Stromal cell of bone marrow (primary cell): ENCODE results near the gene GMPS.
"Not testable (repeated sequence)": the region's sequence is repeated elsewhere in the genome, so short reads cannot be mapped to it uniquely, and the experiment has no call there.

Experiments
- DNase-seq: peaks from one replicate; pipeline ENCODE4 v3.0.0-alpha.2; 2012; ENCODE audit warnings: low read depth

The GMPS gene

GRCh38 chr3:155870133-155870944 lies at the start of gene GMPS:
Gene GMPS (plus strand): TSS chr3:155870650. CDS start chr3:155870871, 221 bp downstream.
- peak; percentile 90 for DNase-seq

GRCh38 chr3:155828490-155829098 lies 41.9 kb upstream of the GMPS start:
- DNase-seq: not testable (repeated sequence)

DNA sequence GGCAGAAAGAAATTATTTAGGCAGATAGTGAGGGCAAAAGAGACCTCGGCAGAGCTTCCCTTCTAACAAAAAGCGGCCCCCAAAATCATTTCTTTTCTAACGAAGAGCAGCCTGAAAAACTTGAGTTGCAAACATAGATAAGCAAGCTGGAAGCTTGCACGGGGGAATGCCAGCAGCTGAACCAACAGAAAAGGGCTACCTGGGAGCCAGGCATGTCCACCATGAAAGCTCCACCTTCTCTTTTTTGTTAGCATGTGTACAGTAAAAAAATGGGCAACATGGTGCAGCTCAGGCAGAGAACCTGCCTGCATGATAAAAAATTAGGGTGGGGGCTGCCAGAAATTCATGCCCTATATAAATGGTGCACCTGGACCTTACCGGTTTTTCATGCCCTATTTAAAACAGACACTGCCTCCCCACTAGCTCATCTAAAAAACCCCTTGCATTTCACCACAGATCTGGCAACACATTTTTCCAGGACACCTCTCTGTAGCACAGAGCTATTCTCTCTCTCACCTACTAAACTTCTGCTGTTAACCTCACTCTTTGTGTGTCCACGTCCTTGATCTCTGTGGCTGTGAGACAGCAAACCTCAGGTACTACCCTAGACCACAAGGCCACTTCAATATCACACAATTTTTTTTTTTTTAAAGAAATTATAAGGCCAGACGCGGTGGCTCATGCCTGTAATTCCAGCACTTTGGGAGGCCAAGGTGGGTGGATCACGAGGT lies 34.9 kb upstream of the GMPS start:
- no peak for DNase-seq

DNA sequence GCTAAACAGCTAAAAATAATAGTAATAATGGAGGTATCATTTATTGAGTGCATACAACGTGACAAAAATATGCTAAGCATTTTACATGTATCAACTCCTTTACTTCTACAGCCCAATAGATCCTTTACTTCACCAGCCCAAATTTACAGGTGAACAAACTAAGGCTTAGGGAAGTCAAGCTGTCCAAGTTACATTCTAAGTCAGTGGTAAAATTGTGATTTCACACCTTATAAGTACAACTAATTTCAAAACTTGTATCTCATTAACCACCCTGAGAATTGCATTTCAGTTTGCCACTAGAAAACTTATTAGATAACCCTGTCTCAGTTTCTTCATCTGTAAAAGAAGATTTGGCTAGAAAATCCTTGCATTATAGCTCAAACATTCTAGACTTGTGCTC lies 26.9 kb upstream of the GMPS start:
- no peak for DNase-seq

DNA sequence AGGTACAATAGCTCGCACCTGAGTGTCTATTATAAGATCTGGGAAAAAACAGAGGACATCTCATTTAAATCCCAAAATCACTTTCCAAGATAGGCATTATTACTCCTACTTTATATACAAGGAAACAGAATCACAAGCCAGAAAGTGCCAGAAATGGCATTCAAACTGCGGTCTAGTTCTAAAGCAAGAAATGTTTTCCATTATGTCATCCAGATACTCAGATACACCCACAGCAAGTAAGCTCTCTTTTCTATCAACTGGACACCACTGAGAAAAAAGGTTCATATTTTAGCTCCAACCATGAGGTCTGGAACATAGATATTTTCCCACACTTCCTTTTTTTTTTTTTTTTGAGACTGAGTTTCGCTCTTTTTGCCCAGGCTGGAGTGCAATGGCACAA lies 24.3 kb upstream of the GMPS start:
- DNase-seq: no peak

GRCh38 chr3:155847993-155848392 lies 22.5 kb upstream of the GMPS start:
- no peak for DNase-seq

DNA sequence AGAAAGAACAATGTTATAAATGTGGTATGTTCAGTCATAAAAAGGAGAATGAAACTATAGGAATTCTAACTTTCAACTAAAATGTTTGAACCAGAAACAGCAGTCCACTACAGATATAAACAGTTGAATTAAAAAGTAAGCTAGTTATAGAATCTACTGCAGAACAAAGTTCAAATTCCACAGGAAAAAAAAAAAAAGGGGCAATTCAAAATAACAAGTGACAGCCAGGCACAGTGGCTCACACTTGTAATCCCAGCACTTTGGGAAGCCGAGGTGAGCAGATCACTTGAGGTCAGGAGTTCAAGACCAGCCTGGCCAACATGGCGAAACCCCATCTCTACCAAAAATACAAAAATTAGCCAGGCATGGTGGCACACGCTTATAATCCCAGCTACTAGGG lies 21.0 kb upstream of the GMPS start:
- not testable (repeated sequence) for DNase-seq

- DNase-seq: no peak
Measured at GRCh38 chr3:155852341-155852740, 18.1 kb upstream of the GMPS start.

GRCh38 chr3:155853214-155854140 lies 17.0 kb upstream of the GMPS start:
- no peak for DNase-seq

DNA sequence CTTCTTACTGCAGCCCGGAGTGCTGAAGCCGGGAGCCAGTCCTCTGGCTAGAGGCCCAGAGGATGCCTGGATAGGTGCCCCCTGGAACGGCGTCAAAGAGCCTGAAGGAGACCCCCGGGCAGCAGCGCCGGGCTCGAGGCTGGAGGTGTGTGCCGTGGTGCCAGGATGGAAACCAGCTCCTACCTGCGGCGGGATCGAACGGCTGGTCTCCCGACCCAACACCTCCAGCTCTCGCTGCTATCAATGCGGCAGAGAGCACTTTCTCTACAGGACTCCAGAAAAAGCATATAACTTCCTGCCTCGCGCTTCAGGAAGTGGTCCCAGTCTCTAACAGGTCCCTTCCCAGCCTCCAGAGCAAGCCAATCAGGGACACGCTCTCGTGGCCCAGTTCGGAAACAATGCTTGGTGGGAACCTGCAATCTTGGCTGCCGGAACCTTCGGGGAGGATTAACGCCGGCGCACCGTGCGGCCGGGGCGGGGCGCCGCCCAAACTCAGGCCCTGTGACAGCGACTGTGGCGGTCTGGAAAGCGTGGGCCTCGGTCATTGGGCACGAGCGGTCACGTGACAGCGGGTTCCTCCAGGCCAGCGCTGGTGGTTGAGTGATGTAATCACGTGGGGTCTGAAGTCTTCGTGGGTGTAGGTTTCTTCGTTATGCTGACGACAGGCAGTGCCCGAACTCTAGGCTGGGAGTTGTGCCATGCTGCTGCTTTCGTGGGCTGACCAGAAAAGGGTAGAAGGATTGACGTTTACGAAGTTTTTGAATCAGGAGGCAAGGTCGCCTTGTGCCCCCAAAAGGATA lies 16.1 kb upstream of the GMPS start, which contains the start of gene SLC33A1:
Gene SLC33A1 (minus strand): TSS at position 287 of the 800 bp plus-strand sequence. CDS start 430 bp downstream, outside the sequence.
- peak; percentile 99 for DNase-seq

GRCh38 chr3:155859859-155860258 lies 10.6 kb upstream of the GMPS start:
- DNase-seq: no peak

GRCh38 chr3:155860424-155860823 lies 10.0 kb upstream of the GMPS start:
- not testable (repeated sequence) for DNase-seq

DNA sequence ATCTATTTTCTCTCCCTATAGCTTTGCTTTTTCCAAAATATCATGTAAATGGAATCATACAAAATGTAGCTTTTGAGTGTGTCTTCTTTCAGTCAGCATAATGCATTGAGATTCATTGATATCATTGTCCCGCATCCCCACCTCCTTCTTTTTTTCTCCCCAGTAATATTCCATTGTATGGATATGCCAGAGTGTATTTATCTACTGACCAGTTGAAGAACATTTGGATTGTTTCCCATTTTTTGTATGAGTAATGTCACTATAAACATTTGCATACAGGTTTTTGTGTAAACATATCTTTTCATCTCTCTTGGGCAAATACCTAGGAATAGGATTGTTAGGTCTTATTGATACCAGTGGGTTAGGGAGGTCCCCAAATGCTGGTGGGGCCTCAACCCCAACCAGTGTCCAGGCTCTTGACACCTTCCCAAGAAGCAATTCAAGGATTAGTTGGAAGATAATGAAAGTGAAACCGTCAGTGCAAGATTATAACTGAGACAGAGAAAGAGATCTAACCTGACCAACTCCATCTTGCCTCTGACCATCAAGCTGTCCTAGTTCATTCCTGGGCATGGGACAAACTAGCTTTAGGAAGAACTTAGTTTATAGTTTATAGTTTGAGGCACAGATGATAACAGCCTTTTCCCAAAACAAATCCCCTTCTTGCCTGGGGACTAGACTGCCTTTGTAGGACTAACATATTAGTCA lies 8.8 kb upstream of the GMPS start:
- DNase-seq: no peak

DNA sequence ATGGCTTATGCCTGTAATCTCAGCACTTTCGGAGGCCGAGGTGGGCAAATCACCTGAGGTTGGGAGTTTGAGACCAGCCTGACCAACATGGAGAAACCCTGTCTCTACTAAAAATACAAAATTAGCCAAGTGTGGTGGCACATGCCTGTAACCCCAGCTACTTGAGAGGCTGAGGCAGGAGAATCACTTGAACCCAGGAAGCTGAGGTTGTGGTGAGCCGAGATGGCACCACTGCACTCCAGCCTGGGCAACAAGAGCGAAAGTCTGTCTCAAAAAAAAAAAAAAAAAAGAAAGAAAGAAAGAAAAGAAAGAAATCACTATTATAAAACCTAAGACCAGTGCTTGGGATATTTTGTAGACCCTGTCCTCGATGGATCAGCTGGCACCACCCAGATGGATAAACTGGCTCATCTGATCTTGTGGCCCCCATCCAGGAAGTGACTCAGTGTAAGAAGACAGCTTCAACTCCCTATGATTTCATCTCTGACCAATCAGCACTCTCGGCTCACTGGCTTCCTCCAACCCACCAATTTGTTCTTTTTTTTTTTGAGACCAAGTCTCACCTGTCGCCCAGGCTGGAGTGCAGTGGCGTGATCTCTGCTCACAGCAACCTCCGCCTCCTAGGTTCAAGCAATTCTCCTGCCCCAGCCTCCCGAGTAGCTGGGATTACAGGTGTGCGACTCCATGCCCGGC lies 8.0 kb upstream of the GMPS start:
- DNase-seq: peak; percentile 63

DNA sequence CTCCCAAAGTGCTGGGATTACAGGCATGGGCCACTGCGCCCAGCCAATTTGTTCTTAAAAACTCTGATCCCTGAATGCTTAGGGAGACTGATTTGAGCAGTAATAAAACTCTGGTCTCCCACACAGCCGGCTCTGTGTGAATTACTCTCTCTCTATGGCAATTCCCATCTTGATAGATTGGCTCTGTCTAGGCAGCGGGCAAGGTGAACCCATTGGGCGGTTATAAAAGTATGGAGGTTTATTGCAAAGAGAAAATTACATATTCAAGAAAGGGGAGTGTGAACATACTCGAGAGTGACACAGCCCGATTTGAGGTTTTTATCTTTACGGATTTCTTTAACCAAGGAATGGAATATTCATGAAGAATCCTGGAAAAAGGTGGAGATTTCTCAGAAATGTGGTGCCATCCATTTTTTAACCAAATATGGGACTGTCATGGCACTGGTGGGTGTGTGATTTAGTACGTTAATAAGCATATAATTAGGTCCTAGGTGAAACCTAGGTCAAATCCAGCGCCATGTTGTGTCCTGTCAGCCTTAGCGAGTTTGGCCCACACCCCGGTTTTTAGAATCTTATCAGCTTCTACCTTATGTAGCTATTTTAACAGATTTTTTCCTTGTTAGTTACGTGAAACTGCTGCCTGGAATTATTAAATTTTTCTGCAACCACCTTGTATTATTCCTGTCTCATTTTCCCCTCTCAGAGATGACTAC lies 7.2 kb upstream of the GMPS start:
- DNase-seq: no peak

DNA sequence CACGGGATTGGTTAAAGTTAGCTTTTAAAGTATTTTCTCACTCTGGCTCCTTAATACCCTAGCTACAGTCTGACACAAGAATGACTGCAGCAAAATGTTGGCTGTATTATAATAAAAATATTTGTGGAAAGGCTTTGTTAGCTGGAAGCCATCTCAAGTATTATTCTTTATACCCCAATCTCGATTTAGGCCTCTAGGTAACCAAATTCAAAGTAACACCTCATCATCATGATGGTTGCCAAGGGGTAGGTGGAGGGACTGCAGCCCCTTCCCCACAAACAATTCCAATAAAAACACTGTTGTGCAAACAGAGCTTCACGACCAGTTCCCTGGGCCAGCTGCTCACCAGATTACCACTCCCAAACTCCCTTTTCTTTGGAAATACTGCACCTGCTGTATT lies 759 bp upstream of the GMPS start:
- DNase-seq: no peak

DNA sequence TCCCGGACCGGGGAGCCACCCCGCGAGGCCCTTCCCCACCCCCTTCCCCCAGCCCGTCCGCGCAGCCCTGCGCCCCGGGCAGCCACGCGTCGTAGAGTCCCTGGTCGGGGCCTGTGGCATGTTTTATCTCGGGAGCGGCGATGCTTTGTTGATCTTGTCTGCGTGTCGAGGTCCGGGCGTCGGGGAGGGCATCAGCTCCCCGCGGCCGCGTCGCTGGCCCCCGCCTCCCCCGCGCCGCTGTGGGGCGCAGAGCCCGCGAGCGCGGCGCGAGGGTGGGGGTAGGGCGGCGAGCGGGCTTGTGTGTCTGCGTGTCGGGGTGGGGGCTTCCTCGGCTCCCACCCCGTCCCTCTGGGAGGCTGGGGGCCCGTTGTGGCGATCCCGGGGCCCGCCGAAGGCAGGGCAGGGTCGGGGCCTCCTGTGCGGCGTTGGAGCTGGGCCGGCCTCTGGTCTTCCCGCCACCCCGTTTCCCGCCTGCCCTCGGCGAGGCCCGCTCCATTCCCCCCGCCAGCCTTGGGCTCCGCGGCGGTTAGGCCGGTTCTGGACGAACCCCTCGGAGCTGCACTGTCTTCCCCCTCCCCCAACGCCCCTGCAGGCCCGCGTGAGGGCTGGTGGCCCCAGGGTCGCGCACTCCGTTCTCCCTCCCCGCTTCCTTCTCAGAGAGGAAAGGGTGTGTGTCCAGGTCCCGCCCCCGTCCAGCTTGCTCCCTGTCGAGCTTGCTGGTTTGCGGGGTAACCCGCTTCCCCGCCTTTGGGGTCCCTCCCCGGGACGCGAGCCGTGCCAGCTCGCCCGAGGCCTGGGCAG lies 695 bp downstream of the GMPS start:
- no peak for DNase-seq

GRCh38 chr3:155871746-155872158 lies 1.3 kb downstream of the GMPS start:
- DNase-seq: no peak
